HG03457 (cell line): Measurements from ENCODE around the gene PHF2.

Experiments
- ATAC-seq: cut with Tn5 transposase; IDR thresholded peaks from one replicate; pipeline ENCODE4 v1.9.1; 2021; ENCODE audit warnings: moderate number of reproducible peaks; ENCODE audit not compliant: unreplicated experiment

The PHF2 gene

GRCh38 chr9:93567271-93567959, 9.0 kb upstream of the PHF2 start:
- ATAC-seq: no peak

DNA sequence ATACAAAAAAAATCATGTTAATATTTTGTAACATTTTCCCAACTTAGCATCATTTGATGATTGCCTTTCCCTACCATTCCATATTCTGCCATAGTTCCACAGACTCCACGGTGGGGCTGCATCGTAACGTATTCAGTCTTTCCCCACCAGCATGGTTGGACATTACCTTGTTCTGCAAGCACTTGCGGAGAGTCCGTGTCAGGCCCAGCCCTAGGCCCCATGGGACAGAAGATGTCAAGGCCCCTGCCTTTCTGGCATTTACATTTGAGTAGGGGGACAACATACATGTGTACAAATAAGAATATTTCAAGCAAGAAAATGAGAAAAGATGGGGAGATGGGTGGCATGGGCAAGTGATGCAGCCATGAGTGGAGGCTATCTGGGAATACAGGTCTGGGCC, 8.2 kb upstream of the PHF2 start:
- no peak for ATAC-seq

DNA sequence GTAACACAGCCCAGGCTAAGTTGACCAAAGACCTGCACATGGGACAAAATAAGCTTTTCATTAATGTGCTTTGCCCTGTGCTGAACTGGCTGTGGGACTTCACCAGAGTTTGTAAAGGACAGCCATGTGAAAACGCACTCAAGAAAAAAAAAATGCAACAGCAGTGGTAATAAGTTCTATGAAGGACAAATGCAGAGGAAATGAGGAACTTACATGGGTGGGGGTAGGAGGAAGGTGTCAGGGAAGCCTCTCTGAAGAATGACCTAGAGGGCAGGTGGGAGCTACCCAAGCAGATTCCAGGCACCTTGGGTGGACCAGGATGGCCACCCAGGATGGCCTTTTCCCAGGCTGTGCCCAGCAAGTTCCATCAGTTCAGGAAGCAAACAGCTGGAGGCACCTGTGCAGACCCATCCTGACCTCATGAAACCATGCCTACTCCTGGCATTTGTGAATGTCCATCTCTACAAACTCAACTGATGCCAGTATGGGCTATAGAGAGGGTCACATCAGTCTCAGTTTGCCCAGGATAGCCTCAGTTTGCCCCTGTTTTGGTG, 6.7 kb upstream of the PHF2 start:
- ATAC-seq: no peak

DNA sequence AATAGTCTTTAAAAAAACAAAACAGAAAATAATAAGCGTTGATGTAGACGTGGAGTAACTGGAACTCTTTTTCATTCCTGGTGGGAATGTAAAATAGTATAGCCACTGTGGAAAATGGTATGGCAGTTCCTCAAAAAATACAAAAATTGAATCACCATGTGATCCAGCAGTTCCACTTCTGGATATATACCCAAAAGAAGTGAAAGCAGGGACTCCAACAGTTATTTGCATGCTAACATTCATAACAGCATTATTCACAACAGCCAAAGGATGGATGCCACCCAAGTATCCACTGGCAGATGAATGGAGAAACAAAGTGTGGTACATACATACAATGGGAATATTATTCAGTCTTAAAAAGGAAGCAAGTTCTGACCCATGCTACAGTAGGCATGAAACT, 4.2 kb upstream of the PHF2 start:
- no peak for ATAC-seq

- ATAC-seq: no peak
Measured at GRCh38 chr9:93572636-93573515, 3.5 kb upstream of the PHF2 start.

- ATAC-seq: no peak
Measured at GRCh38 chr9:93573516-93573828, 2.9 kb upstream of the PHF2 start.

DNA sequence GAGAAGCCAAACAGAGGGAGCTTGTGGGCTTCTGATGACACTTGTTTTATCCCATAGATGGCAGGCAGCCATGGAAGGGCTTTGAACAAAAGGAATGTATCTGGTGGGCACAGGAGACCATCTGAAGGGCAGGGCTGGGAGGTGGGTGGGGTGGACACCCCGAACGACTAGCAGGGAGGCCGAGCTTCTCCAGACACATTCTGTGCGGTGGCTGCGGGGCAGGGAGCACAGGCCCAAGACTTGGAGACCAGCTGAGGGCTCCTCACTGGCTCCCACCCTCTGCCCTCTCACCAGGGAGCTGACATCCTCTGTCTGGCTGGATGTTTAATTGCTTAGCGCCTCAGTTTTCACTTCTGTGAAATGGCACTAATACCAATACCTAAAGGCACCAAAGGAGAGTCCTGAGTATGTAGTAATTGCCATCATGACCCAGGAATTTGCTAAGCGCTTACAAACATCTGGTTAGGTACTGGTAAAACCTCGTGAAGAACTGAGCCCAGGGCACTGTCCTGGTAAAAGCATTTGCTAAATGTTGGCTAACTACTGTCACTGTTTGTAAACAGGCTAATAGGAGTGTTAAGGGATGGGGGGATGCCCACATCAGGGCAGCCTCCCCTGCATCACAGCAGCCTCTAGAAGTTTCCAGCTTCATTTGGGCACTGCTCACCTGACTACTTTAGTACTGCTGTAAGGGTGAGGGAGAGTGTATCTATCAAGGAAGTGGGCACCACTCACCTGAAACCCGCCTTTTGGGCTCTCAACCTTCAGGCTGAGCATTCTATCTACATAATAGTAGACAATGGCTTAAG, 2.1 kb upstream of the PHF2 start:
- ATAC-seq: no peak

DNA sequence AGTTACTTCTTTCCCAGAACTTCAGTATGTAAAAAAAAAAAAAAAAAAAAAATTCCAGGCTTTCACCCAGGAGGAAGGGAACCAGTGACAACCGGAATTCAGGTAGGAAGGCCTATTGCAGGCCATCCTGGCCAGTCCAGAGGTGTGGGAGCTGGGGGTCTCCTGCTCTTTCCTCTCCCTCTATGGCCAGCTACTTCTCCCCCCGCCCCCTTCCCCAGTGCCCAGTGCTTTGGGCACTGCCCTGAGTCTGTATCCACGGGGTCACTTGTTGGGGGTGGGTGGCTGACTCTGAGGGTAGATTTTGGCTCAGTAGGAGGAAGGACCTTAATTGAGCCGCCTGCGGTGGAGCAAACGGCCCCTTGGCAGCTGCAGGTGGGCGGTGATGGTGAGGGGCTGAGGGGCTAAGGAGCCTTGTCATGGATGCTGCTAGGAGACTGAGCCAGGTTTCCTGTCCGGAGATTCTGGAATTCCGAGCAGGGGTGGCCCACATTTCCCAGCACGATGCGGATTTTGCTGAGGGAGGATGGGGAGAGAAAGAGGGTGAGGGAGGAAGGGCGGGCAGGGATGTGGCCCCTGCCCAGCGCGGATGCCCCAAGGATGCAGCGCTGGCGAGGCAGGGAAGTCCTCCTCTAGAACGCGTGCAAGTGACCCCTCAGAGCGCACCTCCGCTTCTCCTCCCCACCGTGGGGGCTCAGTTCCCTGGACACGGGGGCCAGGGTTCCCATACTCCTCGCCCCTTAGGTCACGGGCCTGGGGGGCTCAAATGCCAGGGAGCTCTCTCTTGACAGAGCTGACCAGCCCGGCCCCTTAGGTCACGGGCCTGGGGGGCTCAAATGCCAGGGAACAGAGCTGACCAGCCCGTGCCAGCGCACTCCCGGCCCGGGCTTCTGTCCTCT, 1.2 kb upstream of the PHF2 start:
- ATAC-seq: no peak

GRCh38 chr9:93575796-93576257, 557 bp upstream of the PHF2 start:
- no peak for ATAC-seq

- ATAC-seq: no peak
Measured at GRCh38 chr9:93577078-93577974, 942 bp downstream of the PHF2 start.

DNA sequence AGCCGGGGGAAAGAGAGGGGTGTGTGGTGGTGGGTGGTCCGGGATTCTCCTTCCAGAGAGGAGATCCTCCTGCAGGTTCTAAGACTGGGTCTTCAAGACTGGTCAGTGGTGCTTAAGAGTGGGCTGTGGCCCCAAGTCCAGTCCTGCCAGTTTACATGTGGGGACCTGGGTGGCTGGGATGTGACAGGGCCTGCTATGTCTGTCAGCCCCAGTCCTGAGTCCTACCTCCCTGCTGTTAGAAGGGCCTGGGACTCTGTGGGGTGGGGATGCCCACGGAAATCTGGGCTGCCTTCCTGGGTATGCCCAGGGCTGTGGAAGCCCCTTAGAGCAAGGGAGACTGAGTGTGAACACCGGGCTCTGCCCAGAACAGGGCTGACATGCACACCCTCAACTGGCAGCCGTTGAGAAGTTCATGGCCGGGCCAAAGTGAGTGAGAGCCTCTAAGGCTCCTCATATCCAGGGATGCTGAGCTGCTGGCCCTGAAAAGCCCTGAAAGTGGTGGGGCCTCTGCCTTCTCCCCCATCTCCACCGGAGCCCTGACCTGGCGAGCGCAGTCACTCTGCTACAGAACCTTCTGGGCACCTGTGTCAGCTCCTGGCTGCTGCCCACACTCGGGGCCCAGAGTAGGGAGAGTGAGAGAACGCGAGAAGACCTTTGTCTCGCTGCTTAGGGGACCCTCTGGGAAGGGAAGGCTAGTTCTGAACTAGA, 1.7 kb downstream of the PHF2 start:
- no peak for ATAC-seq

- no peak for ATAC-seq
Measured at GRCh38 chr9:93578844-93579243, 2.5 kb downstream of the PHF2 start.

- no peak for ATAC-seq
Measured at GRCh38 chr9:93579711-93580516, 3.5 kb downstream of the PHF2 start.

GRCh38 chr9:93580654-93581380, 4.4 kb downstream of the PHF2 start:
- no peak for ATAC-seq

DNA sequence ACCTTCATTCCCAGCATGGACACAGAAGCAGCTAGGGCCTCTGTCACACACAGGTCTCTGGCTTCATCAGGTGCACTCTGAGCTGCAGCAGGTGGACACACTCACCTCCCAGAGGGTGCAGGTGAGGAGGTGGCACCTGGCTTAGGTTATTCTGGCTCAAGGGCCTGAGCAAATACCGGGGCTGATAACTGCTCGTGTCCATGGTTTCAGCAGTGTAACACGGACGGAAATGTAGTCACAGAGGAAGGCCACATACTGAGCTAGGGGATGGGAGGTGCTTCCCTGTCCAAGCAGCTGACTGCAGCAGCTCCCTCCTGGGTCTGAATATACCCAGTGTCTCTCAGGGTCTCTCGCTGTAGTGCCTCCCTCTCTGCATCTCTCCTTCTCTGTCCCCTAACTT, 5.7 kb downstream of the PHF2 start:
- no peak for ATAC-seq

DNA sequence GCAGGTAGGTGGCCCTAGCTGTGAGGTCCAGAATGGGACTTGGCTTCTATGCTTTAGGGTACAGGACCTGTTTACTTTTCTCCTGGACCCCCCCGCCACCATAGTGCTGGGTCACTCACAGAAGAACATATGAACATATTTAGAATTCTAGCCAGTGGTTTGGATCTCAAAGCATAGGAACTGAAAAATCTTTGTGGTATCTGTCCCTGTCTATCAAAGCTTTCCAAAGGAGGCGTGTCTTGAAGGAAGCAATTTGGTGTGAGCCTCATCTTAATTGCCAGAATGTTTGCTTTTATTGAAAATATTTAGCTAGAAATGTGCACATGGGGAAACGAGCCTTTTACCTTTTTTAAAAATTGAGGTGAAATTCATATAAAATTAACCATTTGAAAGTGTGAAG, 6.2 kb downstream of the PHF2 start:
- ATAC-seq: no peak

GRCh38 chr9:93585259-93585658, 8.9 kb downstream of the PHF2 start:
- no peak for ATAC-seq
